ENCODE results near the gene JCAD. TPM values are rescaled to one million over a fixed set of nuclear protein-coding genes. Genes with fewer than 3 reads are reported as not detected.

JCAD gene
- total and polyA plus RNA-seq, 2 experiments from 2014 or later: 0.78 to 2.1 TPM

DNA sequence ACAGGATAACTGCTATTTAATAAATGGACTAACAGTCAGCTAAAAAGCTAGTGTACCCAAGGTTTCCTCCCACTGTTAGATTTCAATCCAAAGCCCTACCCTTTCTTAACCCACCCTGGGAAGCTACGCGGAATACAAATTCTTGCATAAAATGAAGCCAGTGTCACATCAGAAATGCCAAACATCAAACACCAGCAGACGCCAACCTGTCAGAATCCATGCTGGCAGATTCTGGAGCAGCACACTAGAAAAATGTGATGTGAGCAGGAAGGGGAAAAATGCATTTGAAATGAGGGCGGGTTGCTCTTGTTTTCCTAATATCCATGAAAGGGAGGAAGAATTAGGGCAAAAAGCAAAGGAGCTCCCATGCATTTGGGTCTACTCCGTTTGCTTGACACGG is 16.1 kb upstream of the JCAD start (continued):
- no peak for TF ChIP-seq CTCF (conservative IDR thresholded peaks at IDR 0.05; ENCODE audit: low read depth in 2 of 2)
- TF ChIP-seq ZNF114 (CRISPR knock-in tag; IDR thresholded peaks at IDR 0.05): no peak
- no peak for TF ChIP-seq EZH2phosphoT487 (IDR thresholded peaks at IDR 0.05; ENCODE audit: unreplicated experiment)
- TF ChIP-seq, protein P1, sequence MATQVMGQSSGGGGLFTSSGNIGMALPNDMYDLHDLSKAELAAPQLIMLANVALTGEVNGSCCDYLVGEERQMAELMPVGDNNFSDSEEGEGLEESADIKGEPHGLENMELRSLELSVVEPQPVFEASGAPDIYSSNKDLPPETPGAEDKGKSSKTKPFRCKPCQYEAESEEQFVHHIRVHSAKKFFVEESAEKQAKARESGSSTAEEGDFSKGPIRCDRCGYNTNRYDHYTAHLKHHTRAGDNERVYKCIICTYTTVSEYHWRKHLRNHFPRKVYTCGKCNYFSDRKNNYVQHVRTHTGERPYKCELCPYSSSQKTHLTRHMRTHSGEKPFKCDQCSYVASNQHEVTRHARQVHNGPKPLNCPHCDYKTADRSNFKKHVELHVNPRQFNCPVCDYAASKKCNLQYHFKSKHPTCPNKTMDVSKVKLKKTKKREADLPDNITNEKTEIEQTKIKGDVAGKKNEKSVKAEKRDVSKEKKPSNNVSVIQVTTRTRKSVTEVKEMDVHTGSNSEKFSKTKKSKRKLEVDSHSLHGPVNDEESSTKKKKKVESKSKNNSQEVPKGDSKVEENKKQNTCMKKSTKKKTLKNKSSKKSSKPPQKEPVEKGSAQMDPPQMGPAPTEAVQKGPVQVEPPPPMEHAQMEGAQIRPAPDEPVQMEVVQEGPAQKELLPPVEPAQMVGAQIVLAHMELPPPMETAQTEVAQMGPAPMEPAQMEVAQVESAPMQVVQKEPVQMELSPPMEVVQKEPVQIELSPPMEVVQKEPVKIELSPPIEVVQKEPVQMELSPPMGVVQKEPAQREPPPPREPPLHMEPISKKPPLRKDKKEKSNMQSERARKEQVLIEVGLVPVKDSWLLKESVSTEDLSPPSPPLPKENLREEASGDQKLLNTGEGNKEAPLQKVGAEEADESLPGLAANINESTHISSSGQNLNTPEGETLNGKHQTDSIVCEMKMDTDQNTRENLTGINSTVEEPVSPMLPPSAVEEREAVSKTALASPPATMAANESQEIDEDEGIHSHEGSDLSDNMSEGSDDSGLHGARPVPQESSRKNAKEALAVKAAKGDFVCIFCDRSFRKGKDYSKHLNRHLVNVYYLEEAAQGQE (IDR thresholded peaks at IDR 0.05; ENCODE audit: unreplicated experiment): no peak

DNA sequence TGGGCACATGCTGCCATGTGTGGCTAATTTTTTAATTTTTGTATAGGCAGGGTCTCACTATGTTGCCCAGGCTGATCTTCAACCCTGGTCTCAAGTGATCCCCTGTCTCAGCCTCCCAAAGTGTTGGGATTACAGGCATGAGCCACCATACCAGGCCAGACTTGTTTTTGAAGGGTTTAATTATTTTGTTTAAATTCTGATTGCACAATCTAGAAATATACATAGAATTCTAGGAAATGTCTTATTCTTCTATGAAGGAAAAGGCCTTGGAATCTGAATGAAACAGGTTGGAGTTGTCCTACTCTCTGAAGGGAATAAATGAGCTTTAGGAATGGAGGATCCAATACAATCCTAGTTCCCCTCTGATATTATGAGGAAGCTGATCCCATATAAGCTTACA is 15.5 kb upstream of the JCAD start:
- Histone ChIP-seq H3K4me3 (no peak overlapping the region), H4K20me1 (replicated peaks; ENCODE audit: insufficient read depth) (no peaks in the 10 kb centered on the region), H2AFZ (no peak overlapping the region), H3K79me2 (replicated peaks; ENCODE audit: insufficient read depth) (no peaks in the 10 kb centered on the region), H3F3A (replicated peaks; ENCODE audit: low read depth) (no peaks in the 10 kb centered on the region), H3K27me3 (ENCODE audit: insufficient read depth) (no peaks in the 10 kb centered on the region), H3K9me2 (ENCODE audit: insufficient read depth) (no peaks in the 10 kb centered on the region), H3K4me2 (no peak overlapping the region), H3K4me1 (ENCODE audit: insufficient read depth) (no peaks in the 10 kb centered on the region), H3K36me3 (ENCODE audit: insufficient read depth) (no peaks in the 10 kb centered on the region), H3K27ac (ENCODE audit: low read depth) (no peak overlapping the region)
- Mint-ChIP-seq H3K27ac (no peak overlapping the region), H3K27me3 (ENCODE audit: insufficient read depth, low read depth, poor library complexity) (peaks cover 4% of the 10 kb centered on the region), H3K4me3 (no peak overlapping the region), H3K9me3 (no peaks in the 10 kb centered on the region), H3K36me3 (ENCODE audit: low read depth) (no peaks in the 10 kb centered on the region), H3K4me1 (peaks cover 3% of the 10 kb centered on the region; the same call in 2 of the 3 replicates)
- TF ChIP-seq ZNF114 (CRISPR knock-in tag; IDR thresholded peaks at IDR 0.05) (no peak), POLR2AphosphoS5 (IDR thresholded peaks at IDR 0.05; ENCODE audit: low read depth) (no peak)
- no peak for DNase-seq (ENCODE audit: low spot score)
- no peak for ATAC-seq

- Histone ChIP-seq H3F3A (replicated peaks; ENCODE audit: low read depth) (no peaks in the 10 kb centered on the region), H3K79me2 (replicated peaks; ENCODE audit: insufficient read depth) (no peaks in the 10 kb centered on the region), H3K4me1 (ENCODE audit: insufficient read depth) (no peaks in the 10 kb centered on the region), H4K20me1 (replicated peaks; ENCODE audit: insufficient read depth) (no peaks in the 10 kb centered on the region), H3K36me3 (ENCODE audit: insufficient read depth) (no peaks in the 10 kb centered on the region), H3K4me3 (no peak overlapping the region), H3K27me3 (ENCODE audit: insufficient read depth) (no peaks in the 10 kb centered on the region), H2AFZ (no peak overlapping the region), H3K27ac (ENCODE audit: low read depth) (no peak overlapping the region), H3K4me2 (no peak overlapping the region), H3K9me2 (ENCODE audit: insufficient read depth) (no peaks in the 10 kb centered on the region)
- DNase-seq (ENCODE audit: low spot score) (no peak), ATAC-seq (no peak)
- H3K36me3 Mint-ChIP-seq (ENCODE audit: low read depth): no peaks in the 10 kb centered on the region
- no peak overlapping the region for H3K4me3 Mint-ChIP-seq
- TF ChIP-seq ZNF331 (CRISPR knock-in tag; IDR thresholded peaks at IDR 0.05; ENCODE audit: low read depth) (no peak), NANOG (IDR thresholded peaks at IDR 0.05; ENCODE audit: borderline replicate concordance) (no peak), EZH2 (IDR thresholded peaks at IDR 0.05; ENCODE audit: low read depth, unreplicated experiment) (no peak)
- TF ChIP-seq, protein P1 (IDR thresholded peaks at IDR 0.05; ENCODE audit: unreplicated experiment): no peak
- H3K27me3 Mint-ChIP-seq (ENCODE audit: insufficient read depth, low read depth, poor library complexity): peaks cover 4% of the 10 kb centered on the region
- no peaks in the 10 kb centered on the region for H3K9me3 Mint-ChIP-seq
- H3K4me1 Mint-ChIP-seq: peaks cover 3% of the 10 kb centered on the region; the same call in 2 of the 3 replicates
- H3K27ac Mint-ChIP-seq: no peak overlapping the region
Measured at GRCh38 chr10:30074090-30074489, 14.7 kb upstream of the JCAD start.

All from GM23338 (cell line).